ENCODE measurements around the gene KCNJ6.

KCNJ6 gene

GRCh38 chr21:37916310-37917051 is at the start of gene KCNJ6:
KCNJ6 (minus strand) TSS chr21:37916457; CDS start chr21:37840682, 75,775 bp downstream.
- no peak within 1 kb of the TSS for H3K9ac ChIP-seq (ENCODE audit: low read depth in 1 of 2, low read length in 2 of 2)
- no peaks in the 10 kb centered on the region for H3K4me1 ChIP-seq (ENCODE audit: control insufficient read depth in 2 of 2, insufficient read depth in 2 of 2, low read length in 2 of 2)
- H3K27me3 ChIP-seq (ENCODE audit: control insufficient read depth in 2 of 2, insufficient read depth in 2 of 2, low read length in 2 of 2) = peaks cover 27 to 34% of the 10 kb centered on the region in 2 donors
- H3K4me3 ChIP-seq (ENCODE audit: low read length in 2 of 2) = no peak within 1 kb of the TSS
- no peaks in the 10 kb centered on the region for H3K9me3 ChIP-seq (ENCODE audit: control insufficient read depth in 2 of 2, low read length in 2 of 2)
- H3K36me3 ChIP-seq (ENCODE audit: control insufficient read depth in 2 of 2, insufficient read depth in 2 of 2, low read length in 2 of 2) = no peaks in the 10 kb centered on the region
- no peak within 1 kb of the TSS for H3K27ac ChIP-seq (ENCODE audit: low read depth in 2 of 2, low read length in 2 of 2)

GRCh38 chr21:37965088-37965805 is 49.0 kb upstream of the KCNJ6 start:
- Histone ChIP-seq H3K9ac (ENCODE audit: low read depth in 1 of 2, low read length in 2 of 2) (no peak overlapping the region), H3K27ac (ENCODE audit: low read depth in 2 of 2, low read length in 2 of 2) (no peak overlapping the region), H3K9me3 (ENCODE audit: control insufficient read depth in 2 of 2, low read length in 2 of 2) (no peaks in the 10 kb centered on the region), H3K4me3 (ENCODE audit: low read length in 2 of 2) (no peak overlapping the region), H3K36me3 (ENCODE audit: control insufficient read depth in 2 of 2, insufficient read depth in 2 of 2, low read length in 2 of 2) (no peaks in the 10 kb centered on the region), H3K4me1 (ENCODE audit: control insufficient read depth in 2 of 2, insufficient read depth in 2 of 2, low read length in 2 of 2) (no peaks in the 10 kb centered on the region), H3K27me3 (ENCODE audit: control insufficient read depth in 2 of 2, insufficient read depth in 2 of 2, low read length in 2 of 2) (peaks cover 0 to 8% of the 10 kb centered on the region in 2 donors)

GRCh38 chr21:37958537-37958936 is 42.3 kb upstream of the KCNJ6 start:
- no peak overlapping the region for H3K9ac ChIP-seq (ENCODE audit: low read depth in 1 of 2, low read length in 2 of 2)

GRCh38 chr21:37956772-37957171 is 40.5 kb upstream of the KCNJ6 start:
- Histone ChIP-seq H3K36me3 (ENCODE audit: control insufficient read depth in 2 of 2, insufficient read depth in 2 of 2, low read length in 2 of 2) (no peaks in the 10 kb centered on the region), H3K27me3 (ENCODE audit: control insufficient read depth in 2 of 2, insufficient read depth in 2 of 2, low read length in 2 of 2) (peaks cover 0 to 3% of the 10 kb centered on the region in 2 donors)

More at GRCh38 chr21:37958537-37958936, 42.3 kb upstream of the KCNJ6 start:
- H3K27me3 ChIP-seq (ENCODE audit: control insufficient read depth in 2 of 2, insufficient read depth in 2 of 2, low read length in 2 of 2) = peaks cover 0 to 3% of the 10 kb centered on the region in 2 donors
- H3K27ac ChIP-seq (ENCODE audit: low read depth in 2 of 2, low read length in 2 of 2) = no peak overlapping the region
- H3K9me3 ChIP-seq (ENCODE audit: control insufficient read depth in 2 of 2, low read length in 2 of 2) = no peaks in the 10 kb centered on the region
- H3K4me1 ChIP-seq (ENCODE audit: control insufficient read depth in 2 of 2, insufficient read depth in 2 of 2, low read length in 2 of 2) = no peaks in the 10 kb centered on the region
- H3K36me3 ChIP-seq (ENCODE audit: control insufficient read depth in 2 of 2, insufficient read depth in 2 of 2, low read length in 2 of 2) = no peaks in the 10 kb centered on the region
- H3K4me3 ChIP-seq (ENCODE audit: low read length in 2 of 2) = no peak overlapping the region

GRCh38 chr21:37945036-37945435 is 28.8 kb upstream of the KCNJ6 start:
- Histone ChIP-seq H3K4me3 (ENCODE audit: low read length in 2 of 2) (no peak overlapping the region), H3K9ac (ENCODE audit: low read depth in 1 of 2, low read length in 2 of 2) (no peak overlapping the region), H3K9me3 (ENCODE audit: control insufficient read depth in 2 of 2, low read length in 2 of 2) (no peaks in the 10 kb centered on the region), H3K27ac (ENCODE audit: low read depth in 2 of 2, low read length in 2 of 2) (no peak overlapping the region), H3K36me3 (ENCODE audit: control insufficient read depth in 2 of 2, insufficient read depth in 2 of 2, low read length in 2 of 2) (no peaks in the 10 kb centered on the region), H3K4me1 (ENCODE audit: control insufficient read depth in 2 of 2, insufficient read depth in 2 of 2, low read length in 2 of 2) (no peaks in the 10 kb centered on the region), H3K27me3 (ENCODE audit: control insufficient read depth in 2 of 2, insufficient read depth in 2 of 2, low read length in 2 of 2) (no peaks in the 10 kb centered on the region)

More at GRCh38 chr21:37956772-37957171, 40.5 kb upstream of the KCNJ6 start:
- Histone ChIP-seq H3K9me3 (ENCODE audit: control insufficient read depth in 2 of 2, low read length in 2 of 2) (no peaks in the 10 kb centered on the region), H3K4me3 (ENCODE audit: low read length in 2 of 2) (no peak overlapping the region), H3K9ac (ENCODE audit: low read depth in 1 of 2, low read length in 2 of 2) (no peak overlapping the region), H3K27ac (ENCODE audit: low read depth in 2 of 2, low read length in 2 of 2) (no peak overlapping the region), H3K4me1 (ENCODE audit: control insufficient read depth in 2 of 2, insufficient read depth in 2 of 2, low read length in 2 of 2) (no peaks in the 10 kb centered on the region)

- H3K9me3 ChIP-seq (ENCODE audit: control insufficient read depth in 2 of 2, low read length in 2 of 2) = peaks cover 0 to 3% of the 10 kb centered on the region in 2 donors
- no peaks in the 10 kb centered on the region for H3K4me1 ChIP-seq (ENCODE audit: control insufficient read depth in 2 of 2, insufficient read depth in 2 of 2, low read length in 2 of 2)
- no peak overlapping the region for H3K9ac ChIP-seq (ENCODE audit: low read depth in 1 of 2, low read length in 2 of 2)
- H3K4me3 ChIP-seq (ENCODE audit: low read length in 2 of 2) = no peak overlapping the region
- no peaks in the 10 kb centered on the region for H3K36me3 ChIP-seq (ENCODE audit: control insufficient read depth in 2 of 2, insufficient read depth in 2 of 2, low read length in 2 of 2)
- no peaks in the 10 kb centered on the region for H3K27me3 ChIP-seq (ENCODE audit: control insufficient read depth in 2 of 2, insufficient read depth in 2 of 2, low read length in 2 of 2)
- H3K27ac ChIP-seq (ENCODE audit: low read depth in 2 of 2, low read length in 2 of 2) = no peak overlapping the region
Observed at GRCh38 chr21:37944496-37944895, 28.2 kb upstream of the KCNJ6 start.

GRCh38 chr21:37940691-37941090 is 24.4 kb upstream of the KCNJ6 start:
- H3K36me3 ChIP-seq (ENCODE audit: control insufficient read depth in 2 of 2, insufficient read depth in 2 of 2, low read length in 2 of 2) = no peaks in the 10 kb centered on the region
- H3K27ac ChIP-seq (ENCODE audit: low read depth in 2 of 2, low read length in 2 of 2) = no peak overlapping the region
- no peak overlapping the region for H3K4me3 ChIP-seq (ENCODE audit: low read length in 2 of 2)
- H3K9me3 ChIP-seq (ENCODE audit: control insufficient read depth in 2 of 2, low read length in 2 of 2) = peaks cover 0 to 3% of the 10 kb centered on the region in 2 donors
- H3K9ac ChIP-seq (ENCODE audit: low read depth in 1 of 2, low read length in 2 of 2) = no peak overlapping the region
- H3K4me1 ChIP-seq (ENCODE audit: control insufficient read depth in 2 of 2, insufficient read depth in 2 of 2, low read length in 2 of 2) = no peaks in the 10 kb centered on the region
- H3K27me3 ChIP-seq (ENCODE audit: control insufficient read depth in 2 of 2, insufficient read depth in 2 of 2, low read length in 2 of 2) = peaks cover 0 to 5% of the 10 kb centered on the region in 2 donors

- Histone ChIP-seq H3K27me3 (ENCODE audit: control insufficient read depth in 2 of 2, insufficient read depth in 2 of 2, low read length in 2 of 2) (peaks cover 0 to 5% of the 10 kb centered on the region in 2 donors), H3K36me3 (ENCODE audit: control insufficient read depth in 2 of 2, insufficient read depth in 2 of 2, low read length in 2 of 2) (no peaks in the 10 kb centered on the region), H3K4me3 (ENCODE audit: low read length in 2 of 2) (no peak overlapping the region), H3K27ac (ENCODE audit: low read depth in 2 of 2, low read length in 2 of 2) (no peak overlapping the region), H3K9me3 (ENCODE audit: control insufficient read depth in 2 of 2, low read length in 2 of 2) (peaks cover 0 to 3% of the 10 kb centered on the region in 2 donors), H3K4me1 (ENCODE audit: control insufficient read depth in 2 of 2, insufficient read depth in 2 of 2, low read length in 2 of 2) (no peaks in the 10 kb centered on the region), H3K9ac (ENCODE audit: low read depth in 1 of 2, low read length in 2 of 2) (no peak overlapping the region)
Observed at GRCh38 chr21:37939838-37940237, 23.6 kb upstream of the KCNJ6 start.

GRCh38 chr21:37939251-37939650 is 23.0 kb upstream of the KCNJ6 start:
- H3K9me3 ChIP-seq (ENCODE audit: control insufficient read depth in 2 of 2, low read length in 2 of 2) = peaks cover 0 to 3% of the 10 kb centered on the region in 2 donors
- H3K27ac ChIP-seq (ENCODE audit: low read depth in 2 of 2, low read length in 2 of 2) = no peak overlapping the region
- peaks cover 0 to 5% of the 10 kb centered on the region in 2 donors for H3K27me3 ChIP-seq (ENCODE audit: control insufficient read depth in 2 of 2, insufficient read depth in 2 of 2, low read length in 2 of 2)
- H3K9ac ChIP-seq (ENCODE audit: low read depth in 1 of 2, low read length in 2 of 2) = no peak overlapping the region
- H3K4me1 ChIP-seq (ENCODE audit: control insufficient read depth in 2 of 2, insufficient read depth in 2 of 2, low read length in 2 of 2) = no peaks in the 10 kb centered on the region
- H3K36me3 ChIP-seq (ENCODE audit: control insufficient read depth in 2 of 2, insufficient read depth in 2 of 2, low read length in 2 of 2) = no peaks in the 10 kb centered on the region
- no peak overlapping the region for H3K4me3 ChIP-seq (ENCODE audit: low read length in 2 of 2)

- Histone ChIP-seq H3K36me3 (ENCODE audit: control insufficient read depth in 2 of 2, insufficient read depth in 2 of 2, low read length in 2 of 2) (no peaks in the 10 kb centered on the region), H3K9ac (ENCODE audit: low read depth in 1 of 2, low read length in 2 of 2) (no peak overlapping the region), H3K27me3 (ENCODE audit: control insufficient read depth in 2 of 2, insufficient read depth in 2 of 2, low read length in 2 of 2) (peaks cover 0 to 5% of the 10 kb centered on the region in 2 donors), H3K27ac (ENCODE audit: low read depth in 2 of 2, low read length in 2 of 2) (no peak overlapping the region), H3K4me3 (ENCODE audit: low read length in 2 of 2) (no peak overlapping the region), H3K4me1 (ENCODE audit: control insufficient read depth in 2 of 2, insufficient read depth in 2 of 2, low read length in 2 of 2) (no peaks in the 10 kb centered on the region), H3K9me3 (ENCODE audit: control insufficient read depth in 2 of 2, low read length in 2 of 2) (peaks cover 0 to 8% of the 10 kb centered on the region in 2 donors)
Observed at GRCh38 chr21:37937668-37938067, 21.4 kb upstream of the KCNJ6 start.
